Stimulated activated naive B cell treated with anti-CD40 and anti-IgM and Interleukin-4, amounts not matched to agents 10 μg/mL and 1 μg/mL and 100 μg/mL, for 72 hours (primary cell): Measurements from ENCODE around the gene CFAP99.
"Not testable (repeated sequence)": the region's sequence is repeated elsewhere in the genome, so short reads cannot be mapped to it uniquely, and the experiment has no call there.

Source experiments
- ATAC-seq, 2 donors: fragments of 150-1000 bp; cut with Tn5 transposase; replicated peaks; 2 replicates each; pipeline ENCODE4 v1.10.0; 2021; ENCODE audit warnings: moderate library complexity in 1 of 2
- DNase-seq: peaks from one replicate; pipeline ENCODE4 v3.0.0; 2021
- H3K27ac Mint-ChIP-seq: one replicate; pipeline ENCODE4 v1.8.0; 2022; ENCODE audit warnings: mild to moderate bottlenecking, mixed read lengths
- H3K27me3 Mint-ChIP-seq, 2 donors: one replicate each; pipeline ENCODE4 v1.8.0; 2022; ENCODE audit warnings: mixed read lengths in 2 of 2
- H3K36me3 Mint-ChIP-seq, 2 donors: one replicate each; pipeline ENCODE4 v1.8.0; 2022; ENCODE audit warnings: mixed read lengths in 2 of 2, mild to moderate bottlenecking in 1 of 2
- H3K4me1 Mint-ChIP-seq, 2 donors: one replicate each; pipeline ENCODE4 v1.8.0; 2022; ENCODE audit warnings: mixed read lengths in 2 of 2, mild to moderate bottlenecking in 1 of 2
- H3K4me3 Mint-ChIP-seq, 2 donors: one replicate each; pipeline ENCODE4 v1.8.0; 2022; ENCODE audit warnings: mild to moderate bottlenecking in 2 of 2, mixed read lengths in 2 of 2, moderate library complexity in 1 of 2
- H3K9me3 Mint-ChIP-seq, 2 donors: one replicate each; pipeline ENCODE4 v1.8.0; 2022; ENCODE audit warnings: mixed read lengths in 2 of 2, mild to moderate bottlenecking in 1 of 2

Gene CFAP99

DNA sequence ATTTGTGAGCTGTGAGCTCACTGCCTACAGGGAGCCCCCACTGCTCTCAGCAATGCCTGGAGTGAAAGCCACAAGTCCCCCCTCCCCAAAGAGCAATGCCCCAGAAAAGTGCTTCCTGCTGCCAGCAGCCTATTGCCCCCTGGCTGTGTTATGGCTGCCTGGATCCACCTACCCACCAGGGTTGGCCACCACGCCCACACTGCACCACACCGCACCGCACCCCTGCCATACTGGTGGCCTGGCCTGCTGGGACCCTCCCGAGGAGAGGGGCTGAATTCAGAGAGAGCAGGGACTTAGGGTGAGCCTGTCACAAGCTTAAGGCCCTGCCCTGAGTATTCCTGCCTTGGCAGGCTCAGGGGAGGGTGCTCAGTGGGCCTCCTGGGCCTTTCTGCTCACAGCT lies 4.3 kb downstream of the CFAP99 start:
- DNase-seq (no peak), ATAC-seq (no peak)
- H3K4me1 Mint-ChIP-seq, result peaks cover 15 to 16% of the 10 kb centered on the region in 2 donors
- no peaks in the 10 kb centered on the region for H3K36me3 Mint-ChIP-seq
- no peaks in the 10 kb centered on the region for H3K9me3 Mint-ChIP-seq
- no peak overlapping the region for H3K27ac Mint-ChIP-seq
- H3K27me3 Mint-ChIP-seq, result peaks cover 31 to 34% of the 10 kb centered on the region in 2 donors
- no peak overlapping the region for H3K4me3 Mint-ChIP-seq

DNA sequence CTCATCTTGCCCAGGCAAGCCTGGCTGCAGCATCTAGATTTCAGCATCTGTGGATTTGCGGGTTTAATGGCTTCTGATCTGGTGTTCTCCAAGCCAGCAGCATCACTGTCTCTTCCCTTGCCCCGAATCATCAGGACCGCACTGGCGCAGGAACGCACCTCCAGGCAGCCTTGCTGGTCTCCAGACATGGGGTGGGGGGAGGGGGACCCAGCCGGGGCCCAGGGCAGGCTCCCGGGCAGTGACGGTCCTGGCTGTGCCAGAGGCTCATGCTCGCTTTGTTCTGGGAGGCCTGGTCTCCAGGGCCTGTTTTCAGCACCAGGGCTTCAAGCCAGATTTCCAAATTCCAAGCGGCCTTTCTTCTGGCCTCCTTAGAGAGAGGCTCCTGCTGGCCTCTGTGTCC lies 4.9 kb downstream of the CFAP99 start:
- Mint-ChIP-seq H3K36me3 (no peaks in the 10 kb centered on the region), H3K4me1 (peaks cover 14 to 18% of the 10 kb centered on the region in 2 donors), H3K9me3 (no peaks in the 10 kb centered on the region), H3K4me3 (no peak overlapping the region), H3K27me3 (peaks cover 33 to 35% of the 10 kb centered on the region in 2 donors), H3K27ac (no peak overlapping the region)
- DNase-seq (no peak), ATAC-seq (no peak)

DNA sequence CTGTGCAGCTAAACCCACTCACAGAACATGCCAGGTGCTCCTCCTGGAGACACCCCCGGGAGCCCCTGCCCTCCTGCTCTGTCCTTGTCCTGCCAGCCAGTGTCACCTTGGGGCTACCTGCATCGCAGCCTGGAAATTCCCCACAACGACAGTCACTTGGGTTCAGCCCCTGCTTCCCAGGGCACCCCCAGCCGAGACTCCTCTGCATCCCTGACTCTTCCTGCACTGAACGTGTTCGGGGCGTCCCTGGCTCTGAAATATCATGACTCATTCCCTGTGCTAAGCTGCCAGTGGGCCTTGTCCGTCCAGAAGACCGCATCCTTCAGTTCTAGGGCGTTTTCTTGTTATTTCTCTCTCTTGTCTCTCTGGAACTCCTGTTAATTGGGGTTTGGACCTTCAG lies 5.8 kb downstream of the CFAP99 start:
- Mint-ChIP-seq H3K9me3 (no peaks in the 10 kb centered on the region), H3K4me1 (peaks cover 6 to 12% of the 10 kb centered on the region in 2 donors), H3K36me3 (no peaks in the 10 kb centered on the region), H3K27ac (no peak overlapping the region), H3K27me3 (peaks cover 35 to 39% of the 10 kb centered on the region in 2 donors), H3K4me3 (no peak overlapping the region)
- DNase-seq (no peak), ATAC-seq (no peak)

DNA sequence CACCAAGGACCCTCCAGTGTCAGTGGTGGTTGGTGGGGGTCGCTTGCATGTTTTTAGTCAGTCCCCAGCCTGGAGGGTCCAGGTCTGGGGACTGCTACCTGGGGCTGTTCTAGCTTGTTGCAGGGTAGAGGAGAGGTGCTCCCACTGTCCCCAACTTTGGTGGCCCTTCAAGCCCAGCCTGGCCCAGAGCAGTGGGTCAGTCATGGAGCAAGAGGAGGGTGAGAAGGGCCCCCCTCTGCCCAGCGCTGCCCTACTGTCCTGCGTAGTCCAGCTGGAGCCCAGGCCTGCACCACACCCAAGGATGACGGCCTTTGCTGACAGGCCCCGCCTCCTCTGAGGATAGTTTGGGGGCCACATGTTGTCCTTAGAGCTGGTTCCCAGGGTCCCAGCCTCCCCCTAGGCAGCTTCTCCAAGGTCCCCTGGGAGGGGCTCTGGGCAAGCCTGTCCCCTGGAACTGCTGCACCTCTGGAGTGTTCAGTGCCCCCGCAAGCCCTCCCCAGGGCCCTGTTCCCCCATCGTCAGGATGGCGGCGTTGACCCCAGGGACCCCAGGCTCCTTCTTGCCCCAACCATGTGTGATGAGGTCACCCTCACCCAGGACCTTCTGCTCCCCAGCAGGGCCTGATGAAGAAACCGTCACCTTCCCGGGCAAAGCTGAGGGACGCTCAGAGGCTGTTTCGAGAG lies 6.8 kb downstream of the CFAP99 start:
- Mint-ChIP-seq H3K4me3 (no peak overlapping the region), H3K27ac (no peak overlapping the region), H3K36me3 (no peaks in the 10 kb centered on the region), H3K9me3 (no peaks in the 10 kb centered on the region), H3K4me1 (peaks cover 0 to 6% of the 10 kb centered on the region in 2 donors), H3K27me3 (peaks cover 26 to 30% of the 10 kb centered on the region in 2 donors)
- ATAC-seq (no peak), DNase-seq (no peak)

DNA sequence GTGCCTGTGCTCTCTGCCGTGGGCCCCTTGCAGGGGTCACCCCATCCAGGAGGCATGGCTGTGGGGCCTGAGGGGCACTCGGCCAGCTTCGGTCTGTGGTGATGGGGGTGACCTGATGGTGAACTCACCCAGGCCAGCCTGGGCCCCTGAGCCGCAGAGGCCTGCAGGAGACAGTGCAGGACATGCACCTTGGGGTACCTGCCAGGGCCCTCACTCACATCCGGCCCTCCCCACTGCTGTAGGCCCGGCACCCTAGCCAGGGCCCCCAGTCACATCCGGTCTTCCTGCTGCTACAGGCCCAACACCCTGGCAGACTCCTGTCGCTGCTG lies 7.3 kb downstream of the CFAP99 start:
- Mint-ChIP-seq H3K27ac (no peak overlapping the region), H3K4me3 (no peak overlapping the region)

DNA sequence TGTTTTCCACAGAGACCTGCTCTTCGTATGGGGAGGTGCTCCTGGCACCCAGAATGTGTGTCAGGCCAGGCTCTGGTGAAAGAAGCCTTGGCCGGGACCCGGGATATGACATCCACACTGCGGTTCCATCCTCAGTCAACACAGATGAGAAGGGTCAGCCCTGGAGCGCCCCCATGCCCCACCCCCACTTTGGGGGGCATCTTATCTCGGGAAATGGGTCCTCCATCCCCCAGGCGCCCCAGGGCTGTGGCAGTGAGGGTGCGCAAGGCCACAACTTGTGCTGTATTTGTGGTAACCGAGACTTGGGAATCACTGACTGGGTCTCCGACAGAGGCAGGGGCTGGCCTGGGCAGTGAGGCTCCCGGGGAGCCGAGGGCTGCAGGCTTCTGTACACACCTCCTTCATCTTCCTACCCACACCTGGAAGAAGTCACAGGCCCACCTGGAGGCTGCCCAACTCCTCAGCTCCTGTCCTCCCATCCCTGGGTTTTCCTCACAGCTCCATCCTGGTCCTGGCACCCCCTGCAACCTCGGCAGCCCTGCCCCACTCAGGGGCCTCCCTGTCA lies 8.0 kb downstream of the CFAP99 start:
- DNase-seq, result no peak
- H3K36me3 Mint-ChIP-seq, result no peaks in the 10 kb centered on the region
- no peak overlapping the region for H3K27ac Mint-ChIP-seq
- H3K27me3 Mint-ChIP-seq, result peaks cover 20 to 33% of the 10 kb centered on the region in 2 donors
- H3K4me1 Mint-ChIP-seq, result peaks cover 0 to 6% of the 10 kb centered on the region in 2 donors
- no peaks in the 10 kb centered on the region for H3K9me3 Mint-ChIP-seq
- no peak for ATAC-seq
- no peak overlapping the region for H3K4me3 Mint-ChIP-seq

More for the DNA sequence above, 7.3 kb downstream of the CFAP99 start:
- Mint-ChIP-seq H3K36me3 (no peaks in the 10 kb centered on the region), H3K9me3 (no peaks in the 10 kb centered on the region), H3K4me1 (peaks cover 0 to 6% of the 10 kb centered on the region in 2 donors), H3K27me3 (peaks cover 21 to 25% of the 10 kb centered on the region in 2 donors)
- no peak for ATAC-seq
- DNase-seq, result no peak

DNA sequence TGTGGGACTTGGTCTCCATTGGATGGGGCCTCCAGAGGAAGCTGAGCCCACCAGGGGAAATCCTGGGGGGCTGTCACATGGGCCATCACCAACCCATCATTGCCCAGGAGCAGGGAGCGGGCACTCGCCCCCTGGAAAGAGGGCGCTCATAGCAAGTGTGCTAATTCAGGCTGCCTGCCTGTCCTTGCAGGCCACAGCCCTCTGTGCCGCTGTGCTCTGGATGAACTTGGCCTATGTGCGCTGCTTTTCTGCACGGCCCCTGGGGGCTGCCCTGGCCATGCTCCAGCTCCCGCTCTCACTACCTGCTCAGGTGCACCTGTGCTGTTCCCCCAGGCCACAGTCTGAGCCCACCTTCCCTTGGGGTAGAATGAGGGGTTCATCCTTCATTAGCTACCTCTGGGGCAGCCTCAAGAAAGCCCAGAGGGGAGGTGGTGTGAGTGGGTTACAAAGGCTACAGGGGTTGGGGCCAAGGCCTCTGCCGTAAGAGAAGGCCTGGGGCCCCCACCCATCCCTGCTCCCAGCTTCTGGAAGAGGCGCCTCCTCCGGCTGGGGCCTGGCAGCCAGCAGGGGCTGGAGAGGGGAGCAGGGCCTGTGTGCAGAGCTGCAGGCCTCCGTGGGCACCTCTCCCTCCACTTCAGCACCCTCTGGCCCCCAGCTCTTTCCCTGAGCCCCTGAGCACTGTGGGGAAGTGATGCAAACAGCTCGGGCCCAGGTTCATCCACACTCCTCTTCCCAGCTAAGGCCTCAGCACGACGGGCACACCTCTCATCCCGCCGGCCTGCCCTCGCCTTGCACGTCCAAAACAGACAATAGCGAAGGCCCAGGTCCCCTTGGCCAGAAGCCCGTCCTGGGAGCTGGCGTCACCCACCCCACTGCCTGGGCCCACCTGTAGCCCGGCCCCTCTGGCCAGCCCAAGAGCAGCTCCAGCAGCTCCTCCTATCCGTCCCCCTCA lies 8.9 kb downstream of the CFAP99 start:
- DNase-seq, result no peak
- ATAC-seq, result no peak
- Mint-ChIP-seq H3K27me3 (peaks cover 14 to 28% of the 10 kb centered on the region in 2 donors), H3K4me3 (no peak overlapping the region), H3K9me3 (no peaks in the 10 kb centered on the region), H3K4me1 (peaks cover 0 to 2% of the 10 kb centered on the region in 2 donors), H3K36me3 (no peaks in the 10 kb centered on the region), H3K27ac (no peak overlapping the region)

DNA sequence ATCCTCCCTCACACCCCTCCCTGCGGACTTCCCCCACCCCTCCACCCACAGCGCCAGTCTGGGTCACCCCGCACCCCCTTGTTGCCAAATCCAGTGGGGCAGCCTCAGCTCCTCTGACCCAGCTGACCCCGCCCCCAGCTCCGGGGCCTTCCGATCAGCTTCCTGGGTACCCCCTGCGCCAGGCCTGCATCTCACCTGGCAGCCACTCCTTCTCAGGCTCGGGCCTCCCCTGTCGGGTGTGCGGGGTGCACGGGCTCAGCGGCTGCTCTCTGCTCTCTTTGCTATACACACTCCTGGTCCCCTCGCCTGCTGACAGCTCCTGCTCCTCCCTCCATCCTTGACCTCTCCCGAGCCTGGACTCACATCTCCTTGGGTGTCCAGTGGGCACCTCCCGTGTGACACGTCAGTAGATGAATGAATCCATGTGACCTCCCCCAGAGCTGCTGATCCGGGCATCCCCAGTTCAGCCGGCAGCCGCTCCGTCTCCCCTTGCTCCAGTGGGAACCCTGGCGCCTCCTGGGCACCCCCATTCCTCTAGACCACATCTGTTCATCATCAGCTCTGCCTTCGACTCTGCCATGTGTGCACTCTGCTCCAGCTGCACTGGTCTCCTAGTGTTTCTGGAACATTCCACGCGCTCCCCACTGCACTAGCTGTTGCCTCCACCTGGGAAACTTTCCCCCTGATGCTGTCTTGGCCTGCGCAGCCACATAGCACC lies 9.9 kb downstream of the CFAP99 start:
- Mint-ChIP-seq H3K4me3 (no peak overlapping the region), H3K4me1 (peaks cover 0 to 2% of the 10 kb centered on the region in 2 donors), H3K9me3 (no peaks in the 10 kb centered on the region), H3K27me3 (peaks cover 8 to 22% of the 10 kb centered on the region in 2 donors), H3K36me3 (no peaks in the 10 kb centered on the region), H3K27ac (no peak overlapping the region)
- DNase-seq (no peak), ATAC-seq (no peak)

DNA sequence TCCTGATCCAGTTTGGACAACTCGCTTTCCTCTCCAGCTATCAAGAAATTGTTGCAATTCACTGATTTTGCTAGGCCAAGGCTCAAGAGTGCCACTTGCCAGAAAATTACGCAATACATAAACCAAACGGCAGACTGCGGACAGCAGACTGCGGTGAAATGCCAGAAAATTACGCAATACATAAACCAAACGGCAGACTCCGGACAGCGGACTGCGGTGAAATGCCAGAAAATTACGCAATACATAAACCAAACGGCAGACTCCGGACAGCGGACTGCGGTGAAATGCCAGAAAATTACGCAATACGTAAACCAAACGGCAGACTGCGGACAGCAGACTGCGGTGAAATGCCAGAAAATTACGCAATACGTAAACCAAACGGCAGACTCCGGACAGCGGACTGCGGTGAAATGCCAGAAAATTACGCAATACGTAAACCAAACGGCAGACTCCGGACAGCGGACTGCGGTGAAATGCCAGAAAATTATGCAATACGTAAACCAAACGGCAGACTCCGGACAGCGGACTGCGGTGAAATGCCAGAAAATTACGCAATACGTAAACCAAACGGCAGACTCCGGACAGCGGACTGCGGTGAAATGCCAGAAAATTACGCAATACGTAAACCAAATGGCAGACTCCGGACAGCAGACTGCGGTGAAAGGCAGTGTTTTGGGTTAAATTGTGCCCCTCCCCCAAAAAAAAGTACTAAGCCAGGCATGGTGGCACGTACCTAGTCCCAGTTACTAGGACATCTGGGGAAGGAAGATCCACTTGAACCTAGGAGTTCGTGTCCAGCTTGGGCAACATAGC lies 11.4 kb downstream of the CFAP99 start:
- DNase-seq, H3K4me1 Mint-ChIP-seq, H3K27ac Mint-ChIP-seq, ATAC-seq, H3K9me3 Mint-ChIP-seq, H3K4me3 Mint-ChIP-seq, H3K36me3 Mint-ChIP-seq: not testable (repeated sequence)
- peaks cover 13 to 27% of the 10 kb centered on the region in 2 donors for H3K27me3 Mint-ChIP-seq

DNA sequence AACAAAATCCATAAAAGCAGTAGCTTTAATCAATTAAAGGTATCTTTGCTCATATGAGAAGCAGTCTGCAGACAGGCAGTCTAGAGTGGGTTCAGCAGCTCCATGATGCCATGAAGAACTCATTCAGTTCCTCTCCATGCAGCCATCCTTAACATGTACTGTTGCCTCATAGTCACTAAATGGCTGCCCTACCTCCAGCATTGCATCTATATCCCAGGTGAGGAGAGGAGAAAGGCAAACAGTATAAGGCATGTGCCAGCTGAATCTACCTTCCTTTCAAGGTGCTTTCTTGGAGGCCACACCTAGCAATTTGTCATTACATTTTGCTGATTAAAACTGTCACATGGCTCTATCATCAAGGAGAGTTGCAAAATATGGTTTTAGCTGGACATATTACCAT lies 13.2 kb downstream of the CFAP99 start:
- no peaks in the 10 kb centered on the region for H3K9me3 Mint-ChIP-seq
- H3K36me3 Mint-ChIP-seq, result no peaks in the 10 kb centered on the region
- H3K27me3 Mint-ChIP-seq, result peaks cover 13 to 27% of the 10 kb centered on the region in 2 donors
- no peak for DNase-seq
- ATAC-seq, result no peak
- H3K4me3 Mint-ChIP-seq, result no peak overlapping the region
- peaks cover 0 to 2% of the 10 kb centered on the region in 2 donors for H3K4me1 Mint-ChIP-seq
- no peak overlapping the region for H3K27ac Mint-ChIP-seq

DNA sequence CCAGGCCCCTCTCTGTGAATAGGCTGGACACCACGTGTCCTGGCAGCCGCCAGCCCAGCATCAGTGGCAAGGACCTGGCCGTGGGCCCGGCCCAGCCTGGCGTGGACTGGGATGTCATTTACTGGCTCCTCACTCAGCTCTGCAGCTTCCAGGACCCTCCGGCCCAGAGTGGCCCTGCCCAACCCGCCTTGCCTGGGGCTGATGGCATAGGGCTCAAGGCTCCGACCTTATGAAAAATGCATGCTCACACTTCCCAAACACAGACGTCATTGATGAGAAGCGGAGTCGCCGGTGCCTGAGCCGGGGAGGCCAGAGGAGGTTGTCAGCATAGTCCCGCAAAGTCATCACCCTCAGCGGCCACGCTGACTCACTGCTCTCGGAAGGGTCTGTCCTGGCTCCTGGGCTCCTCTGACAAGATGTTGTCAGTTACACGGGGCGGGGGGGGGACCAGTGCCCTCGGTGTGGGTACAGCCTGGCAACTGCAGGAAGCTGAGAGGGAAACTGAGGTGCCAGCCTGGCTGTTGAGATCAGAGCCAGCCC lies 14.3 kb downstream of the CFAP99 start:
- H3K27me3 Mint-ChIP-seq, result peaks cover 13 to 27% of the 10 kb centered on the region in 2 donors
- DNase-seq, result no peak
- H3K4me3 Mint-ChIP-seq, result no peak overlapping the region
- H3K36me3 Mint-ChIP-seq, result no peaks in the 10 kb centered on the region
- H3K27ac Mint-ChIP-seq, result no peak overlapping the region
- no peaks in the 10 kb centered on the region for H3K9me3 Mint-ChIP-seq
- ATAC-seq, result no peak
- H3K4me1 Mint-ChIP-seq, result peaks cover 0 to 2% of the 10 kb centered on the region in 2 donors

DNA sequence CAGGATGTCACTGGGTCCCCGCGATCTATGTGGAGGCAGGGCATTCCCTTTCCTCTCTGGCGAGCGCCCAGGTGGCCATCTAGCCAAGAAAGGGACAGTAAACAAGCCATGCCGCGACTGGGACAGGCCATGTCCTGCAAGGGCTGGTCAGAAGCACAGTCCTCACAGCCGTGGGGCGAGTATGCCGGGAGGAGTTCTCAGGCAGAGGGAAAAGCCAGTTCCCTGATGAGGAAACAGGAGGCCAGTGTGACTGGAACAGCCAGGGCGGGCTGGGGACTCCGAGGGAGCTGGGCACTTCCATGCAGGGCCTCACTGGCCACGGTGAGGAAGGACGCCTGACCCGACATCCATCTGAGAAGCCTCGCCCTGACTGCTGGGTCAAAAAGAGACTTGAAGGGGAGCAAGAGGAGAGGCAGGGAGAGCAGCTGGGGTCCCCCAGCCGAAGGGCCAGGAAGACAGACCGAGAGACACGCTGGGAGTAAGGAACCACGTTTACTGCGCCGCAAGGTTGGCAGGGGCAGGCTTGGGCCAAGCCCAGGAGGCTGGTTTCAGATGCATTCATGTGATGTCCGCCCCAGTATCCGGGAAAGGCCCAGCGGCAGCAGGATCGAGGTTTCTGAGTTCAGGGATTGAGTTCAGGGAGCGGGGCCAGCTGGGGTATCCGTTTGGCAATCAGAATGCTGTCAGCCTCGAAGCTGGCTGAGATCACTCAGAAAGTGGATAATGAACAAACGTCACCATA lies 15.0 kb downstream of the CFAP99 start:
- Mint-ChIP-seq H3K36me3 (no peaks in the 10 kb centered on the region), H3K4me1 (no peaks in the 10 kb centered on the region), H3K4me3 (no peak overlapping the region), H3K27me3 (peaks cover 10 to 23% of the 10 kb centered on the region in 2 donors), H3K27ac (no peak overlapping the region), H3K9me3 (no peaks in the 10 kb centered on the region)
- DNase-seq, result no peak
- no peak for ATAC-seq

DNA sequence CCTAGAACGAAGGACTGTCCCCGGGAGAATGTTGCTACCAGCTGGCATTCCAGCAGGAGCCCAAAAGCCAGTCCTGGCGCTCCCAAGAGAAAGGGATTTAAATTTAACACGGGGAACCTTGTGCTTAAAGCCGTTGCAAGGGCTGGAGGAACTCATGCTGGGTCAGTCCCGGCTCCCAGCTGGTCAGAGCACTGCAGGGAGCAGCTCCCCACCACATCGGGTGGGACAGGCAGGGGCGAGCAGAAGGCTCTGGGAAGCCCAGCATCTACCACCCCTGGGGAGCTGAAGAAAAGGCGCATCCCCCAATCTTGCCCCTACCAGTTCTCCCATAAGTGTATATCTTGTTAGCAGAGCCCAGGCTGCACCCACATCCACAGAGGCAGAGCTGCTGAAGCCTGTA lies 15.7 kb downstream of the CFAP99 start:
- Mint-ChIP-seq H3K9me3 (no peaks in the 10 kb centered on the region), H3K27ac (no peak overlapping the region), H3K36me3 (no peaks in the 10 kb centered on the region), H3K27me3 (peaks cover 6 to 18% of the 10 kb centered on the region in 2 donors), H3K4me1 (no peaks in the 10 kb centered on the region), H3K4me3 (no peak overlapping the region)
- DNase-seq (no peak), ATAC-seq (no peak)
